Activated CD4-positive, alpha-beta T cell treated with anti-CD3 and anti-CD28 coated beads, Interleukin-2, amount 50 U/mL, for 1 hour (primary cell): ENCODE results near the gene USP21.

Experiments used
- DNase-seq: peaks from one replicate; pipeline ENCODE4 v3.0.0-alpha.2; 2020

Gene USP21

DNA sequence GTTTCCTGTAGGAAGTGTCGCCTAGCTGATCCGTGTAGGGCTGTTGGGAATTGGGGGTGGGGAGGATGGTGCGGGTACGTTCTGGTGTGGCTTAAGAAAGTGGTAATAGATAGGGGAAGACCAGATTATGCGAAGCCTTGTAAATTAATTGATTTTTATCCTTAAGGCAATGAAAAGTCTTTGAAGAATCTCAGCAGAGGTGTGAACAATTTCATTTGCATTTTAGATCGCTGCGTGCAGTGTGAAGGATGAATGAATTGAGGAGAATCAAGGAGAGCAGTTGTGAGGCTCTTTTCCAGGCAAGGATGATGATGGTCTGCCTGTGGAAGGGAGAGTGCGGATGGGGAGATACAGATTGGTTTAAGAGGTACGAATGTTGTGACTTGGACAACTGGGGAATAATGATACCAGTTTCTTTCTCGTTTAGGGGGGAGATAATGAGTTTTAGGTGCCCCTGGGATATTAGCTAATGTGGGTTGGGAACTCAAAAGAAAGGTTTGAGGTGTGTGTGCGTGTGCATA is 26.0 kb upstream of the USP21 start:
- no peak for DNase-seq

DNA sequence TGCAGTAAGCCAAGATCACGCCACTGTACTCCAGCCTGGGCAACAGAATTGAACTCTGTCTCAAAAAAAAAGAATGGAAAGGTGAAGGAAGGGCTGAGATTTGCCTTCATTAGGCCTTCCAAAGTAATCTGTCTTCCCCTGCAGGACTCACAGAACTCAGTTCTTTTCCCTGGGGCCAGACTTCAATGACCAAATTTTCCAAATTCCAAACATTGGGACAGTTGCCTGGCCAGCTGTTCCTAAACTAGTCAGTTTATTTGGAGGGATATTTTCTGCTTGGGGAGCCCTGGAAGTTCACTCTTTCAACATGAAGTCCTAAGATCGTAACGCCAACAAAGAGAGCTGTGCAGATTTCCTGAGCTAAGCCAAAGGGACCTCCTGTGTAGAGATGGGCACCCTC is 21.4 kb upstream of the USP21 start:
- DNase-seq: no peak

GRCh38 chr1:161138431-161138830 is 20.9 kb upstream of the USP21 start:
- DNase-seq: no peak

GRCh38 chr1:161139766-161140165 is 19.5 kb upstream of the USP21 start:
- peak; percentile 45 for DNase-seq

GRCh38 chr1:161140755-161141400 is 18.4 kb upstream of the USP21 start:
- no peak for DNase-seq

DNA sequence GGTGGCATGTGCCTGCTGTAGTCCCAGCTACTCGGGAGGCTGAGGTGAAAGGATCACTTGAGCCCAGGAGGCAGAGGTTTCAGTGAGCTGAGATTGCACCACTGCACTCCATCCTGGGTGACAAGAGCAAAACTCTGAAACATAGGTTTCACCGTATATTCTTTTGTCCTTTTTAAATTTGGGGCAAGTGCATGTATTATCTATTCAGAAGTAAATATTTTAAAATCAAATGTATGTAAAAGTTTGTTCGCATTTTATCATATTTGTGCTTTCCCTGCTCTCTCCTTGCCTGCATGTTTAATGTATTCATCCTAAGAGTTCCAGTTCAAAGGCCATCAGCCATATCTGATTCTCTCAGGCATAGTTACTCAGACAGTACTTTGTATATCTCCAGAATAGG is 13.5 kb upstream of the USP21 start:
- no peak for DNase-seq

GRCh38 chr1:161153176-161153575 is 6.1 kb upstream of the USP21 start:
- no peak for DNase-seq

DNA sequence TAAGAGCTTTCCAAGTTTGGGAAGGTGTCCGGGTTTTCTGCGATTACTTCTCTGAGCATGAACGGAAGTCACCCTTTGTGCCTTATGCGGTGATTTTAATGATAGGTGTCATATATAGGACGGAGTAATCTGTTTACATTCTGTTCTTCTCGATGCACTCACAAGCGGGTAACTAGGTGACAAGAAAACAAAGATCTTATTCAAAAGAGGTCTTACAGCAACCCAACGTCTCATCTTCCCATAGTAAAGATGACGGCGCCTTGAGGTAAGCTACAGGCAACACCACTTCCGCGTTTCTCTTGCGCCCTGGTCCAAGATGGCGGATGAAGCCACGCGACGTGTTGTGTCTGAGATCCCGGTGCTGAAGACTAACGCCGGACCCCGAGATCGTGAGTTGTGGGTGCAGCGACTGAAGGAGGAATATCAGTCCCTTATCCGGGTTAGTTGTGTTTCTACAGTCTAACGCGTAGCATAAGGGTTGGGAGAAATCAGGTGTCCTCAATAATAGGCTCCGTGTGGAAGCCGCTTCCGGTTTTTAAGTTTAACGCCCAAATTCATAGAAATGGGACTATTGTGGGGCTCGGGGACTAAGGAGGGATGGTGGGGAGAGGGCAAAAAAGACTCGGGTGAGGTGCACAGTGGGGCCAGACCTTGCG is 5.5 kb upstream of the USP21 start, which contains the start of gene UFC1:
TSS of gene UFC1 (plus strand) at position 297 of the 656 bp plus-strand sequence. CDS start at position 317, 20 bp downstream.
- DNase-seq: peak; percentile 78

DNA sequence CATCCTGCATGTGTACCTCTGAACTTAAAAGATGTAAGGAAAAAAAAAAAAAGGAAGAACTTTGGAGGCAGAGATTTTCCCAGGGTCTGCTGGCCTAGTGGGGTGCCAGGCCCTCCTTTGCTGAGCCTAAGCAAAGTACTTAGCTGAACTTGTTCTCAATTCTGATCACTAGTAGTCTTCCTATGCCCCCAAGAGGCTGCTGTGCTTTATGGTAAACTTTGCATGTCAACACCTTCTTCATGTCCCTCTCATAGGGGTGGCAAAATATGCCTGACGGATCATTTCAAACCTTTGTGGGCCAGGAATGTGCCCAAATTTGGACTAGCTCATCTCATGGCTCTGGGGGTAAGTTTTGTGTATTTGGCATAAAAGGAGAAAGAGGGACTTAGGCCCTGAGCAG is 1.4 kb upstream of the USP21 start:
- no peak for DNase-seq

DNA sequence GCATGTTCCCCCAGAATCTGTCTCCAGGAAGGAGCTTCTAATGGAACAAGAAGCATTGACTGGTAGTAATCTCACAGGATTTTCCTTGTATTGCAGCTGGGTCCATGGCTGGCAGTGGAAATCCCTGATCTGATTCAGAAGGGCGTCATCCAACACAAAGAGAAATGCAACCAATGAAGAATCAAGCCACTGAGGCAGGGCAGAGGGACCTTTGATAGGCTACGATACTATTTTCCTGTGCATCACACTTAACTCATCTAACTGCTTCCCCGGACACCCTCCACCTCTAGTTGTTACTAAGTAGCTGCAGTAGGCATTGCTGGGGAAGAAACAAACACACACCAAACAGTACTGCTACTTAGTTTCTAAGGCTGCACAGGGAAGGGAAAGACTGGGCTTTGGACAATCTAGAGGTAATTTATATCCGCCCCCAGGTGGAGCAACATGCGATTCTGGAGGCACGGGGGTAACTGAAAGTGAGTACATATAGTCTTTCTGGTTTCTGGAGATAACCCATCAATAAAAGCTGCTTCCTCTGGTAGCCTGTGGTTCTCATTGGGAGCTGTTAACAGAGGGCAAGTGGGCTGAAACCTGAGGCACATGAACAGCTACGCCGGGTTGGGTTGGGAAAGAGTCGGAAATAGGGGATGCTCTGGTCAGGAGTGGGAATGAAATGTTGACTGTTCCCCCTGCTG is 837 bp upstream of the USP21 start:
- DNase-seq: no peak

- DNase-seq: no peak
Observed at GRCh38 chr1:161159913-161160243, 578 bp downstream of the USP21 start.

- no peak for DNase-seq
Observed at GRCh38 chr1:161160671-161161145, 1.4 kb downstream of the USP21 start.

GRCh38 chr1:161161652-161162051 is 2.4 kb downstream of the USP21 start:
- DNase-seq: no peak

DNA sequence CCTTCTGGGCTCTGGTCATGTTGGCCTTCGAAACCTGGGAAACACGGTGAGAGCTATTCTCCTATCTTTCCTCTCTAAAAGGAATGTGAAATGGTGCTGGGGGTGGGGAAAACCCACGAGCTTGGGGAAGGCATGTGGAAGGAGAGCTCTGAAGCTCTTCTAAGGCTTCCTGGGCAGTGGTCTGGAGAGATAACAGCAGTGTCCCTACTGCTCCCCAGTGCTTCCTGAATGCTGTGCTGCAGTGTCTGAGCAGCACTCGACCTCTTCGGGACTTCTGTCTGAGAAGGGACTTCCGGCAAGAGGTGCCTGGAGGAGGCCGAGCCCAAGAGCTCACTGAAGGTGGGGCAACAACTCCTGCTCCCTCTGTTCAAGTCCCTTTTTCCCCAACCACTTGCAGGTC is 2.8 kb downstream of the USP21 start:
- no peak for DNase-seq

DNA sequence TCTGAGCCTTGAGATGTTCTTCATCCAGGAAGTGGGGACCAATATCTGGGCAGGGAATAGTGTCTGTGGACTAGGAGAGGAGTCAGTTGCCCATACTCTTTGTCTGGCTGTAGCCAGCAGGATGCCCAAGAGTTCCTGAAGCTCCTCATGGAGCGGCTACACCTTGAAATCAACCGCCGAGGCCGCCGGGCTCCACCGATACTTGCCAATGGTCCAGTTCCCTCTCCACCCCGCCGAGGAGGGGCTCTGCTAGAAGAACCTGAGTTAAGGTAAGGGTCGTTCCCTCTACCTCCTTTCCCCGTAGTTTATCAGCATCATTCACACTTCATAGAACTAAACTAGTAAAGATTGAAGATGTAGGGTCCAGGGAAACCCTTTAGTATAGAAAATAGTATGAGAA is 3.5 kb downstream of the USP21 start:
- DNase-seq: no peak

DNA sequence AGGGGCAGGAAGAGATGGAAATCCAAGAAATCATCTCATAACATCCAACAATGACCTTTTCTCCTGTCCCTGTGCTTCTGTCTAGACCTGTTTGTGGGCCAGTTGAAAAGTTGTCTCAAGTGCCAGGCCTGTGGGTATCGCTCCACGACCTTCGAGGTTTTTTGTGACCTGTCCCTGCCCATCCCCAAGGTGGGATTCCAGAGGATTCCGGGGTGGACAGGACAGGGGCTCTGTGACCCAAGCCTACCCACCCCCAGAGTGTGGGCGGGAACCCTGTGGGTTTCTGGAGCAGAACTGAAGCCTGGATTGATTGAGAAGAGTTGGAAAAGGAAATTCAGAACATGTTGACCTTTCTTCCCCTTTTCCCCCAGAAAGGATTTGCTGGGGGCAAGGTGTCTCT is 4.5 kb downstream of the USP21 start:
- DNase-seq: no peak

DNA sequence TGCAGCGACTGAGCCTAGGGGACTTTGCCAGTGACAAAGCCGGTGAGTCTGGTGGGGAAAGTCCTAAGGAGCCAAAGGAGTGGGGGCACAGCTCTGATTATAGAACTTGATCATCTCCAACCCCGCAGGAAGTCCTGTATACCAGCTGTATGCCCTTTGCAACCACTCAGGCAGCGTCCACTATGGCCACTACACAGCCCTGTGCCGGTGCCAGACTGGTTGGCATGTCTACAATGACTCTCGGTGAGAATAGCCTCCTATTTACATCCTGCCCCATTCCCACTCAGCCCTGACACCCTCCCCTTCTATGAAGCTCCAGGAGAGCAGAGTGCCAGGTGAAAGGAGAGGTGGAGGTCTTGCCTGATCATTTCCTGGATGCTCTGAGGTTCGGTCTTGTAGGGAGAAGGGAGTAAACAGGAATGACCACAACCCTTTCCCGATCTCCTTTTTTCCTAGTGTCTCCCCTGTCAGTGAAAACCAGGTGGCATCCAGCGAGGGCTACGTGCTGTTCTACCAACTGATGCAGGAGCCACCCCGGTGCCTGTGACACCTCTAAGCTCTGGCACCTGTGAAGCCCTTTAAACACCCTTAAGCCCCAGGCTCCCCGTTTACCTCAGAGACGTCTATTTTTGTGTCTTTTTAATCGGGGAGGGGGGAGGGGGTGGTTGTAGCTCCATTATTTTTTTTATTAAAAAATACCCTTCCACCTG is 5.8 kb downstream of the USP21 start:
- no peak for DNase-seq

GRCh38 chr1:161165742-161166668 is 6.7 kb downstream of the USP21 start, which contains the start of gene PPOX:
Gene PPOX, plus strand, starts transcription at chr1:161166426. Its CDS starts 422 bp downstream, at chr1:161166848.
- DNase-seq: peak; percentile 89

DNA sequence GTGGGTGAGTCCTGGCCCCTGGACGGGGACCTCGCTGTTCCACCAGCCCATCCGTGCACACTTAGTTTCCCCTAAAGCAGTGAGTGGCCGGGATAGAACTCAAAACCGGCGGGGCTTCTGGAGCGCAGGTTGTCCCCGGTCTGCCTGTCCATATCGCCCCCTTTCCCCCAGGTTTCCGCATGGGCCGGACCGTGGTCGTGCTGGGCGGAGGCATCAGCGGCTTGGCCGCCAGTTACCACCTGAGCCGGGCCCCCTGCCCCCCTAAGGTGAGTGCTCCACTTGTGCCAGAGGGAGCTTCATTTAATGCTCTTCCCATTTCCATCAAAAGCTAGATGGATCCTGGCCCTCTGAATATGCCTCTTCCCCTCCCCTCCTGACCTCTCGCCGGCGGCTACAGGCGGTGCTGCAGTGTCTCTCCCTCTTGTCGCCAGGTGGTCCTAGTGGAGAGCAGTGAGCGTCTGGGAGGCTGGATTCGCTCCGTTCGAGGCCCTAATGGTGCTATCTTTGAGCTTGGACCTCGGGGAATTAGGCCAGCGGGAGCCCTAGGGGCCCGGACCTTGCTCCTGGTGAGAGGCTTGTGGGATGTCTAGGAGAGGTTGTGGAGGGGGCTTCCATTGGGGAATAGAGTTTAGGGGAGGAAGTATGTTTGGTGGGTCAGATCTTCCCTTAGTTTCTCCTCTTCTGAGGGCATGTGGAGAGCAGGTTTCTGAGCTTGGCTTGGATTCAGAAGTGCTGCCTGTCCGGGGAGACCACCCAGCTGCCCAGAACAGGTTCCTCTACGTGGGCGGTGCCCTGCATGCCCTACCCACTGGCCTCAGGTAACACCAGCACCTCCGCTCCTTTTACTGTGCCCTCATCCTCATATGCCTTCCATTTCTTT is 7.6 kb downstream of the USP21 start:
- DNase-seq: no peak

DNA sequence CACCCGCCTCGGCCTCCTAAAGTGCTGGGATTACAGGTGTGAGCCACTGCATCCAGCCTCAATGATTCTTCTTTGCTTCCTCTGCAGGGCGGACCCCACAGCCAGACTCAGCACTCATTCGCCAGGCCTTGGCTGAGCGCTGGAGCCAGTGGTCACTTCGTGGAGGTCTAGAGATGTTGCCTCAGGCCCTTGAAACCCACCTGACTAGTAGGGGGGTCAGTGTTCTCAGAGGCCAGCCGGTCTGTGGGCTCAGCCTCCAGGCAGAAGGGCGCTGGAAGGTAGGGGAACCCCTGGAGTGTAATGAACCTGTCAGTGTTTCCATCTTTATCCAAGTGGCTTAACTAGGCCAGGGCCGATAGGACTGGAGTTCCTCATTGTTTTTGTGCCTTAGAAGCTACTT is 9.6 kb downstream of the USP21 start:
- DNase-seq: no peak

DNA sequence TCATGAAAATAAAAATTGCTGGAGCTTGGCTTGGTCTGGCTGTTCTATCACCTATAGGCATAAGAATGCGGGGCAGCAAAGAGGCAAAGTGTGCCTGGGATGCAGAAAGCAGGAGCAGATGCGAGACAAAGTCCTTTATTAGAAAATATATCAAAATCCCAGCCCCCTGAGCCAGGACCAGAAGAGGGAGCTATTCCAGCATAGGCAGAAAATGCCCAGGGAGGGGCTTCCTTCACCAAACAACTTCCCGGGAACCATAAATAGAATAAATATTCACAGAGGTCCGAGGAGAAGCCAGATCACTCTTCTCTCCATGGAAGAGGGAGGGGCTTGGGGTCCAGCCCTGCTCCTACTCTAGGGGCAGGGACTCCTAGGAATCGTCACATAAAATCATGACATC is 11.9 kb downstream of the USP21 start:
- no peak for DNase-seq
